NCI-H1105 (cell line): ENCODE data around the gene ZNF710.
"Not testable (repeated sequence)": the region's sequence is repeated elsewhere in the genome, so short reads cannot be mapped to it uniquely, and the experiment has no call there.

Experiments used
- DNase-seq: peaks from one replicate; lab custom pipeline; 2025; lab: John Stamatoyannopoulos, UW

ZNF710 gene

GRCh38 chr15:90001062-90001682, at the start of gene ZNF710:
Gene ZNF710, plus strand, starts transcription at chr15:90001324. Its CDS starts 65,814 bp downstream, at chr15:90067138.
- DNase-seq: no peak

GRCh38 chr15:89954541-89954940, 46.6 kb upstream of the ZNF710 start:
- no peak for DNase-seq

GRCh38 chr15:89955449-89955998, 45.6 kb upstream of the ZNF710 start:
- not testable (repeated sequence) for DNase-seq

- no peak for DNase-seq
These were observed 42.9 kb upstream of the ZNF710 start for GRCh38 chr15:89958107-89958805.

GRCh38 chr15:89963301-89964231, 37.6 kb upstream of the ZNF710 start:
- DNase-seq: no peak

GRCh38 chr15:89964232-89964954, 36.7 kb upstream of the ZNF710 start:
- DNase-seq: no peak

GRCh38 chr15:89967881-89968280, 33.2 kb upstream of the ZNF710 start:
- DNase-seq: no peak

GRCh38 chr15:89971592-89971997, 29.5 kb upstream of the ZNF710 start:
- peak; percentile 64 for DNase-seq

- DNase-seq: no peak
These were observed 29.0 kb upstream of the ZNF710 start for GRCh38 chr15:89972085-89972484.

- no peak for DNase-seq
These were observed 25.5 kb upstream of the ZNF710 start for GRCh38 chr15:89975482-89976245.

GRCh38 chr15:89976246-89976600, 24.9 kb upstream of the ZNF710 start:
- DNase-seq: no peak

- not testable (repeated sequence) for DNase-seq
These were observed 23.3 kb upstream of the ZNF710 start for GRCh38 chr15:89977836-89978235.

- DNase-seq: no peak
These were observed 22.2 kb upstream of the ZNF710 start for GRCh38 chr15:89978914-89979313.

- DNase-seq: no peak
These were observed 20.2 kb upstream of the ZNF710 start for GRCh38 chr15:89980896-89981295.

GRCh38 chr15:89982315-89983055, 18.6 kb upstream of the ZNF710 start:
- DNase-seq: no peak

GRCh38 chr15:89984001-89984400, 17.1 kb upstream of the ZNF710 start:
- no peak for DNase-seq

GRCh38 chr15:89984421-89985010, 16.6 kb upstream of the ZNF710 start:
- DNase-seq: no peak

- no peak for DNase-seq
These were observed 16.0 kb upstream of the ZNF710 start for GRCh38 chr15:89985111-89985510.

- no peak for DNase-seq
These were observed 9.8 kb upstream of the ZNF710 start for GRCh38 chr15:89991312-89991711.

GRCh38 chr15:89993349-89993748, 7.8 kb upstream of the ZNF710 start:
- DNase-seq: no peak
